Transverse colon (tissue), 4 donors: Measurements from ENCODE around the gene UNC5A.

Experiments used
- POLR2AphosphoS5 ChIP-seq, 3 donors: sonication (generic); formaldehyde crosslinking; IDR thresholded peaks; one replicate each; pipeline ENCODE4 v1.6.1; 2016; ENCODE audit warnings: antibody characterized with exemption in 3 of 3
- TF ChIP-seq, protein P1 (sequence below), 5 experiments: fragments of 200-600 bp in 3 of 5; fragments of 450-650 bp in 2 of 5; sonication (generic) in 3 of 5; IDR thresholded peaks; 1 replicate in 2 of 5; 2 replicates in 3 of 5; pipeline ENCODE4 v1.5.1; 2016 to 2017; ENCODE audit warnings: antibody characterized with exemption in 5 of 5, inconsistent platforms in 3 of 5, mild to moderate bottlenecking in 2 of 5, moderate library complexity in 1 of 5

DNA sequence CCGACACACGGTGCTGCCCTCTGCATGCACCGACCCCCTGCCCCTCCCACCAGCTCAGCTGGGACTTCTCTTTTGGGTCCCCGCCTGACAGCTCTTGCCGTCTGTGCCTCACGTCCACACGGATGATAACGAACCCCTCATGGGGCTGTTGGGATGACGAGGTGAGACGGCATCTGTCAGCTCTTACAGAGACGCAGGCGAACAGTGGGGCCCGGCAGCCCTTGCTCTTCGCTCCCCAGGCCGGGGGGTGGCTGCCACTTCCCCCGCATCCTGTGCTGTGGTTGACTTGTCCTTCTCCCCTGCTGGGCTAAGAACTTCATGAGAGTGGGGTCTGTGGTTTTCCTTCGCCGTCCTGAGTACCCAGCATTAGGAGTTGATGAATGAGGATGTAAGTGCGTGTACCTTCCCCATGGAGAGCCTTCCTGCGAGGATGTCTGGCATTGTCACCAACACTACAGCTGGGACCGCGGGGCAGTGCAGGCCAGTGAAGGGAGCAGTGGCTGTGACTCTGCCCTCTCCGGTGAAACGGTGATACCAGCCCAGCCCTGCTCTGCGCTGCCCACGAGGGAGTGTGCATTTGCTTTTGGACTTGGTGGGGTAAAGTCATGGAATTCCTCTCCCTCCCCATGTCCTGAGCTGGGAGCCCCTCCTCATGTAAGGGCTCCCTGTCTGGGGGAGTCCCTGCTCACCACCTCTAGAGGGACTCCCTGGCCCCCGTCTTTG lies 65.6 kb downstream of the UNC5A start:
- no peak for TF ChIP-seq POLR2AphosphoS5 (IDR thresholded peaks at IDR 0.05)
- TF ChIP-seq, protein P1, sequence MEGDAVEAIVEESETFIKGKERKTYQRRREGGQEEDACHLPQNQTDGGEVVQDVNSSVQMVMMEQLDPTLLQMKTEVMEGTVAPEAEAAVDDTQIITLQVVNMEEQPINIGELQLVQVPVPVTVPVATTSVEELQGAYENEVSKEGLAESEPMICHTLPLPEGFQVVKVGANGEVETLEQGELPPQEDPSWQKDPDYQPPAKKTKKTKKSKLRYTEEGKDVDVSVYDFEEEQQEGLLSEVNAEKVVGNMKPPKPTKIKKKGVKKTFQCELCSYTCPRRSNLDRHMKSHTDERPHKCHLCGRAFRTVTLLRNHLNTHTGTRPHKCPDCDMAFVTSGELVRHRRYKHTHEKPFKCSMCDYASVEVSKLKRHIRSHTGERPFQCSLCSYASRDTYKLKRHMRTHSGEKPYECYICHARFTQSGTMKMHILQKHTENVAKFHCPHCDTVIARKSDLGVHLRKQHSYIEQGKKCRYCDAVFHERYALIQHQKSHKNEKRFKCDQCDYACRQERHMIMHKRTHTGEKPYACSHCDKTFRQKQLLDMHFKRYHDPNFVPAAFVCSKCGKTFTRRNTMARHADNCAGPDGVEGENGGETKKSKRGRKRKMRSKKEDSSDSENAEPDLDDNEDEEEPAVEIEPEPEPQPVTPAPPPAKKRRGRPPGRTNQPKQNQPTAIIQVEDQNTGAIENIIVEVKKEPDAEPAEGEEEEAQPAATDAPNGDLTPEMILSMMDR (IDR thresholded peaks at IDR 0.05), result no peak
